GM19043 (cell line): Measurements from ENCODE around the gene DCHS2.
A peak's percentile ranks its signal among the peaks of the same experiment; 100 is the strongest.

Experiments
- ATAC-seq: cut with Tn5 transposase; IDR thresholded peaks from one replicate; pipeline ENCODE4 v1.9.1; 2021; ENCODE audit warnings: low read depth; ENCODE audit not compliant: unreplicated experiment

The DCHS2 gene

GRCh38 chr4:154490234-154490582 lies 1.4 kb downstream of the DCHS2 start:
- ATAC-seq: no peak

GRCh38 chr4:154489558-154490233 lies 1.9 kb downstream of the DCHS2 start:
- no peak for ATAC-seq

GRCh38 chr4:154487145-154487544 lies 4.5 kb downstream of the DCHS2 start:
- no peak for ATAC-seq

- peak; percentile 99 for ATAC-seq
Measured at GRCh38 chr4:154485127-154485773, 6.3 kb downstream of the DCHS2 start.

GRCh38 chr4:154478547-154478946 lies 13.1 kb downstream of the DCHS2 start:
- peak; percentile 18 for ATAC-seq

- peak; percentile 77 for ATAC-seq
Measured at GRCh38 chr4:154478128-154478527, 13.5 kb downstream of the DCHS2 start.

GRCh38 chr4:154476232-154476631 lies 15.4 kb downstream of the DCHS2 start:
- ATAC-seq: no peak

- no peak for ATAC-seq
Measured at GRCh38 chr4:154475820-154476219, 15.8 kb downstream of the DCHS2 start.

GRCh38 chr4:154473497-154473896 lies 18.1 kb downstream of the DCHS2 start:
- ATAC-seq: no peak

- ATAC-seq: no peak
Measured at GRCh38 chr4:154472858-154473257, 18.7 kb downstream of the DCHS2 start.

GRCh38 chr4:154471526-154472331 lies 19.9 kb downstream of the DCHS2 start:
- peak; percentile 77 for ATAC-seq

GRCh38 chr4:154471032-154471431 lies 20.6 kb downstream of the DCHS2 start:
- peak; percentile 62 for ATAC-seq

- no peak for ATAC-seq
Measured at GRCh38 chr4:154467886-154468285, 23.7 kb downstream of the DCHS2 start.

GRCh38 chr4:154466336-154466735 lies 25.3 kb downstream of the DCHS2 start:
- no peak for ATAC-seq

- ATAC-seq: no peak
Measured at GRCh38 chr4:154465085-154465484, 26.5 kb downstream of the DCHS2 start.

GRCh38 chr4:154464654-154465053 lies 26.9 kb downstream of the DCHS2 start:
- no peak for ATAC-seq

GRCh38 chr4:154462081-154462810 lies 29.4 kb downstream of the DCHS2 start:
- ATAC-seq: no peak

GRCh38 chr4:154457471-154457870 lies 34.1 kb downstream of the DCHS2 start:
- no peak for ATAC-seq

GRCh38 chr4:154456889-154457288 lies 34.7 kb downstream of the DCHS2 start:
- no peak for ATAC-seq

GRCh38 chr4:154456240-154456639 lies 35.4 kb downstream of the DCHS2 start:
- no peak for ATAC-seq

- ATAC-seq: no peak
Measured at GRCh38 chr4:154455111-154455510, 36.5 kb downstream of the DCHS2 start.
